Adrenal gland (tissue), 12 donors: ENCODE measurements around the gene AFAP1L2. TPM values are rescaled to one million over a fixed set of nuclear protein-coding genes. Genes with fewer than 3 reads are reported as not detected.

Source experiments
- DNase-seq, 7 donors: peaks; one replicate each; pipeline ENCODE4 v3.0.0-alpha.2; 2019 to 2020
- H3K27ac ChIP-seq, 5 donors: fragments of 200-600 bp; sonication (generic) in 4 of 5; 1 replicate in 3 of 5; 2 replicates in 2 of 5; pipeline versions ENCODE4 v1.5.1 to v1.8.0; 2016 to 2020; ENCODE audit warnings: mild to moderate bottlenecking in 1 of 5
- H3K27me3 ChIP-seq: fragments of 200-600 bp; 2 replicates; pipeline ENCODE4 v1.8.0; 2021
- H3K36me3 ChIP-seq, 2 donors: fragments of 200-600 bp; replicated peaks in 1 of 2; 1 replicate in 1 of 2; 2 replicates in 1 of 2; pipeline versions ENCODE4 v1.5.1 to v1.8.0; 2018 to 2022
- H3K4me1 ChIP-seq, 2 donors: fragments of 200-600 bp; replicated peaks in 1 of 2; 1 replicate in 1 of 2; 2 replicates in 1 of 2; pipeline versions ENCODE4 v1.5.1 to v1.8.0; 2018 to 2021
- H3K4me3 ChIP-seq, 4 donors: fragments of 200-600 bp; sonication (generic) in 3 of 4; one replicate each; pipeline ENCODE4 v1.5.1; 2016 to 2018
- H3K9me3 ChIP-seq, 3 donors: fragments of 200-600 bp; sonication (generic) in 1 of 3; replicated peaks in 1 of 3; 1 replicate in 2 of 3; 2 replicates in 1 of 3; pipeline versions ENCODE4 v1.5.1 to v1.8.0; 2016 to 2021
- POLR2A ChIP-seq, 2 donors: fragments of 450-650 bp; IDR thresholded peaks; one replicate each; pipeline ENCODE4 v1.6.1; 2017; ENCODE audit warnings: antibody characterized with exemption in 2 of 2, mild to moderate bottlenecking in 2 of 2, moderate library complexity in 1 of 2
- whole genome bisulfite sequencing, 4 donors: extraction: QIAGEN DNeasy Blood & Tissue Kit in 2 of 4; methylation state at CpG; one replicate each; pipeline versions ENCODE4 v1.1.5 to v1.1.7; 2013 to 2017; 5-methylcytosine and 5-hydroxymethylcytosine counted together
- intact Hi-C, 2 donors: fragments of 100-400 bp; cut with DNase I; formaldehyde crosslinking; loops; one replicate each; pipeline versions ENCODE4 v1.14.1 to v1.15.0; 2022 to 2023
- polyA plus RNA-seq, 3 donors: library from polyadenylated mRNA; stranded (reverse); fragments of 200-250 nt in 2 of 3; fragments of 350-450 nt in 1 of 3; fragmentation: Illumina TruSeq in 1 of 3; extraction: RNeasy Lipid Tissue Mini Kit (QIAGEN cat#74804) in 1 of 3; gene quantifications; one replicate each; pipeline ENCODE4 v1.2.3, GENCODE V29; 2013 to 2014
- total RNA-seq, 9 donors: library from RNA; depleted of rRNA in 4 of 9; stranded (reverse); fragments of >200 nt in 4 of 9; fragments of 120-200 nt in 1 of 9; fragmentation: NEBNext Ultra II Directional in 1 of 9; extraction: Animal tissue kit (Norgen Biotek cat#: 25700) in 1 of 9; gene quantifications; one replicate each; pipeline versions ENCODE4 v1.1.0 to v1.2.4, GENCODE V29; 2013 to 2023
- TF ChIP-seq, protein P1 (sequence below), 6 experiments: fragments of 450-650 bp in 4 of 6; fragments of 200-600 bp in 2 of 6; sonication (generic) in 1 of 6; IDR thresholded peaks; 1 replicate in 5 of 6; 2 replicates in 1 of 6; pipeline versions ENCODE4 v1.5.1 to v1.8.0; 2016 to 2021; ENCODE audit warnings: antibody characterized with exemption in 6 of 6, mild to moderate bottlenecking in 2 of 6, moderate library complexity in 1 of 6
- donor health status: healthy with polysubstance abuse.
- donor health status: Bipolar disorder and iron deficiency.
- donor health status: DM: yes; HTN: yes; CAD: no.
- donor health status: DM: no; HTN: no; CAD: no.
- donor health status: DM: no; HTN: no; CAD: no.
- donor health status: DM: yes; HTN: yes; CAD: no.

AFAP1L2 gene
- total and polyA plus RNA-seq, 12 donors = 1.4 to 9.4 (median 3.7) TPM

DNA sequence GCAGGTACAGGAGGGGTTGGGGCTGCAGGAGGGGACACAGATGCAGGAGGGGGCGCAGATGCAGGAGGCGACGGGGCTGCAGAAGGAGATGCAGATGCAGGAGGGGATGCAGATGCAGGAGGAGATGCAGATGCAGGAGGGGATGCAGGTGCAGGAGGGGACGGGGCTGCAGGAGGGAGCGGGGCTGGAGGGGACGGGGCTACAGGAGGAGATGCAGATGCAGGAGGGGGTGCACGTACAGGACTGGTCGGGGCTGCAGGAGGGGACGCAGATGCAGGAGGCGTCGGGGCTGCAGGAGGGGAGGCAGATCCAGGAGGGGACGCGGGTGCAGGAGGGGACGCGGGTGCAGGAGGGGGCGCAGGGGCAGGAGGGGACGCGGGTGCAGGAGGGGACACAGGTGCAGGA is 98.8 kb downstream of the AFAP1L2 start:
- Histone ChIP-seq H3K27me3 (no peaks in the 10 kb centered on the region), H3K36me3 (no peaks in the 10 kb centered on the region), H3K9me3 (no peaks in the 10 kb centered on the region), H3K4me3 (no peak overlapping the region), H3K27ac (no peak overlapping the region), H3K4me1 (peaks cover 10% of the 10 kb centered on the region in 2 donors)
- intact Hi-C loops = loop anchor here (5.0 to 10.0 kb wide), 5 partner anchors 127 to 489 kb away; no protein-coding TSS in a partner anchor
- no peak for DNase-seq
- WGBS, 4 donors = 88 to 91% (median 88%) methylated on average over 18 of the region's 18 CpGs
- TF ChIP-seq, protein P1, sequence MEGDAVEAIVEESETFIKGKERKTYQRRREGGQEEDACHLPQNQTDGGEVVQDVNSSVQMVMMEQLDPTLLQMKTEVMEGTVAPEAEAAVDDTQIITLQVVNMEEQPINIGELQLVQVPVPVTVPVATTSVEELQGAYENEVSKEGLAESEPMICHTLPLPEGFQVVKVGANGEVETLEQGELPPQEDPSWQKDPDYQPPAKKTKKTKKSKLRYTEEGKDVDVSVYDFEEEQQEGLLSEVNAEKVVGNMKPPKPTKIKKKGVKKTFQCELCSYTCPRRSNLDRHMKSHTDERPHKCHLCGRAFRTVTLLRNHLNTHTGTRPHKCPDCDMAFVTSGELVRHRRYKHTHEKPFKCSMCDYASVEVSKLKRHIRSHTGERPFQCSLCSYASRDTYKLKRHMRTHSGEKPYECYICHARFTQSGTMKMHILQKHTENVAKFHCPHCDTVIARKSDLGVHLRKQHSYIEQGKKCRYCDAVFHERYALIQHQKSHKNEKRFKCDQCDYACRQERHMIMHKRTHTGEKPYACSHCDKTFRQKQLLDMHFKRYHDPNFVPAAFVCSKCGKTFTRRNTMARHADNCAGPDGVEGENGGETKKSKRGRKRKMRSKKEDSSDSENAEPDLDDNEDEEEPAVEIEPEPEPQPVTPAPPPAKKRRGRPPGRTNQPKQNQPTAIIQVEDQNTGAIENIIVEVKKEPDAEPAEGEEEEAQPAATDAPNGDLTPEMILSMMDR (IDR thresholded peaks at IDR 0.05) = no peak
- TF ChIP-seq POLR2A (IDR thresholded peaks at IDR 0.05) = no peak

GRCh38 chr10:114304571-114305421 is 99.5 kb downstream of the AFAP1L2 start:
- DNase-seq = peak; percentile 24 to 56 (median 41)
- peak overlapping the region in 1 of 4 donors; percentile 45 for H3K4me3 ChIP-seq
- H3K27ac ChIP-seq = peak overlapping the region in 2 of 5 donors; percentile 34 to 55
- intact Hi-C loops = loop anchor here (5.0 to 10.0 kb wide), 5 partner anchors 128 to 490 kb away; no protein-coding TSS in a partner anchor
- H3K36me3 ChIP-seq = no peaks in the 10 kb centered on the region
- peaks cover 10% of the 10 kb centered on the region in 2 donors for H3K4me1 ChIP-seq
- TF ChIP-seq, protein P1 (IDR thresholded peaks at IDR 0.05) = peak in 3 of 6 experiments; percentile 22 to 49 (median 26)
- TF ChIP-seq POLR2A (IDR thresholded peaks at IDR 0.05) = no peak
- WGBS, 4 donors = 12 to 17% (median 14%) methylated on average over 32 to 41 of the region's 41 CpGs
- no peaks in the 10 kb centered on the region for H3K27me3 ChIP-seq
- H3K9me3 ChIP-seq = no peaks in the 10 kb centered on the region

- DNase-seq = peak; percentile 71 to 95 (median 84)
- 3 to 4% (median 4%) methylated on average over 13 to 14 of the region's 14 CpGs for WGBS, 4 donors
- Histone ChIP-seq H3K4me3 (peak overlapping the region in 1 of 4 donors; percentile 45), H3K27me3 (no peaks in the 10 kb centered on the region), H3K9me3 (no peaks in the 10 kb centered on the region), H3K27ac (peak overlapping the region in 2 of 5 donors; percentile 34 to 55), H3K4me1 (peaks cover 10% of the 10 kb centered on the region in 2 donors), H3K36me3 (no peaks in the 10 kb centered on the region)
- no peak for TF ChIP-seq POLR2A (IDR thresholded peaks at IDR 0.05)
- TF ChIP-seq, protein P1 (IDR thresholded peaks at IDR 0.05) = peak; percentile 70 to 83 (median 78)
- intact Hi-C loops = loop anchor here (10.0 kb wide), 4 partner anchors 131 to 491 kb away; no protein-coding TSS in a partner anchor
Measured at GRCh38 chr10:114304017-114304570, 100.2 kb downstream of the AFAP1L2 start.

- peaks cover 10% of the 10 kb centered on the region in 2 donors for H3K4me1 ChIP-seq
- DNase-seq = no peak
- H3K27ac ChIP-seq = peak overlapping the region in 2 of 5 donors; percentile 34 to 55
- H3K36me3 ChIP-seq = no peaks in the 10 kb centered on the region
- H3K4me3 ChIP-seq = no peak overlapping the region
- H3K9me3 ChIP-seq = no peaks in the 10 kb centered on the region
- intact Hi-C loops = loop anchor here (10.0 kb wide), 4 partner anchors 131 to 491 kb away; no protein-coding TSS in a partner anchor
- H3K27me3 ChIP-seq = no peaks in the 10 kb centered on the region
- WGBS, 4 donors = 53 to 65% (median 57%) methylated on average over 10 of the region's 10 CpGs
- no peak for TF ChIP-seq POLR2A (IDR thresholded peaks at IDR 0.05)
- TF ChIP-seq, protein P1 (IDR thresholded peaks at IDR 0.05) = no peak
Measured at GRCh38 chr10:114303556-114303955, 100.7 kb downstream of the AFAP1L2 start.
